ENCODE results near the gene FXYD6. TPM values are rescaled to one million over a fixed set of nuclear protein-coding genes. Genes with fewer than 3 reads are reported as not detected.
A peak's percentile ranks its signal among the peaks of the same experiment; 100 is the strongest.

FXYD6 gene
- polyA plus RNA-seq, 2 of the 4 experiments (the other 2 are of a cell fraction) = 0.26 to 0.49 TPM

- WGBS (ENCODE audit: missing lambda C conversion rate) = 26% methylated on average over 17 of the region's 24 CpGs
- FAIRE-seq (no peak), DNase-seq (ENCODE audit: low read depth in 1 of 2, low spot score in 1 of 2) (peak; percentile 65 to 83), ATAC-seq (peak; percentile 95 to 97)
- Histone ChIP-seq H3K4me2 (peak overlapping the region; percentile 69), H3K27ac (peak overlapping the region; percentile 32 to 66; a peak in 4 of 6 replicates), H3K4me1 (0 out of 3 replicates have a peak, but pooled peaks cover 4% of the 10 kb centered on the region), H3K9me3 (no peaks in the 10 kb centered on the region), H3K4me3 (0 out of 3 replicates have a peak overlapping the region, but pooled peaks have one; percentile 11)
- ChIA-PET CTCF (interaction anchor here (1.0 to 2.2 kb wide), 4 partner anchors 9 to 89 kb away, joined by 3 to 10 read pairs (median 4); no protein-coding TSS in a partner anchor), POLR2A (no interaction called here)
- TF ChIP-seq, protein P1, sequence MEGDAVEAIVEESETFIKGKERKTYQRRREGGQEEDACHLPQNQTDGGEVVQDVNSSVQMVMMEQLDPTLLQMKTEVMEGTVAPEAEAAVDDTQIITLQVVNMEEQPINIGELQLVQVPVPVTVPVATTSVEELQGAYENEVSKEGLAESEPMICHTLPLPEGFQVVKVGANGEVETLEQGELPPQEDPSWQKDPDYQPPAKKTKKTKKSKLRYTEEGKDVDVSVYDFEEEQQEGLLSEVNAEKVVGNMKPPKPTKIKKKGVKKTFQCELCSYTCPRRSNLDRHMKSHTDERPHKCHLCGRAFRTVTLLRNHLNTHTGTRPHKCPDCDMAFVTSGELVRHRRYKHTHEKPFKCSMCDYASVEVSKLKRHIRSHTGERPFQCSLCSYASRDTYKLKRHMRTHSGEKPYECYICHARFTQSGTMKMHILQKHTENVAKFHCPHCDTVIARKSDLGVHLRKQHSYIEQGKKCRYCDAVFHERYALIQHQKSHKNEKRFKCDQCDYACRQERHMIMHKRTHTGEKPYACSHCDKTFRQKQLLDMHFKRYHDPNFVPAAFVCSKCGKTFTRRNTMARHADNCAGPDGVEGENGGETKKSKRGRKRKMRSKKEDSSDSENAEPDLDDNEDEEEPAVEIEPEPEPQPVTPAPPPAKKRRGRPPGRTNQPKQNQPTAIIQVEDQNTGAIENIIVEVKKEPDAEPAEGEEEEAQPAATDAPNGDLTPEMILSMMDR (IDR thresholded peaks at IDR 0.05) = no peak
- no peak for TF ChIP-seq HEYL (CRISPR knock-in tag; IDR thresholded peaks at IDR 0.05)
- TF ChIP-seq MAX (IDR thresholded peaks at IDR 0.05) = 0 out of 2 replicates have a peak, but pooled peaks have one; percentile 37
- TF ChIP-seq ZFP36 (IDR thresholded peaks at IDR 0.05; ENCODE audit: borderline replicate concordance, partially characterized antibody) = no peak
- no peak for TF ChIP-seq FOSL2 (IDR thresholded peaks at IDR 0.05)
- TF ChIP-seq FOSL2 (CRISPR knock-in tag; IDR thresholded peaks at IDR 0.05) = peak; percentile 25; the same call in 1 of the 2 replicates
- TF ChIP-seq ZNF302 (CRISPR knock-in tag; IDR thresholded peaks at IDR 0.05) = no peak
- TF ChIP-seq CBX2 (IDR thresholded peaks at IDR 0.05; ENCODE audit: borderline replicate concordance, low read depth) = no peak
Measured at GRCh38 chr11:117907276-117908108, 31.0 kb upstream of the FXYD6 start.

DNA sequence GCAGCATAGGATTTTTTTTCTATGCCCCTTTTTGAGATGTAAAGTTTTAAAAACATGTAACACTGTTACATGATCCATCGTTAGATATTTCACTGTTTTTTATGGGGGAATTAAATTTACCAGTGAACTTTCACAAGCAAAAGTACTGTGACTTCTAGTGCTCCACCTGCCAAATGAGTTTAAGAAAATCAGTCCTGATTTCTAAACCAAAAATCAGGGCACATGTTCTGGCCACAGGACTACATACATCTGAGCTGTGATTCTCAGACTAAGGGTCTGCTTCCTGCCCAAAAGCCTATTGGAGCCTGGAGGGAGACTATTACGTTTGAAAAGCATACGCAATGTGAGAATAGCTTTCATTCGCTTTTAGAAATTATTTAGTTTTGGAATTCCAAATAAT is 30.3 kb upstream of the FXYD6 start:
- H3K27ac ChIP-seq = no peak overlapping the region
- DNase-seq (ENCODE audit: low read depth in 1 of 2, low spot score in 1 of 2) = no peak
- no peaks in the 10 kb centered on the region for H3K9me3 ChIP-seq
- FAIRE-seq = no peak
- ChIA-PET CTCF (interaction anchor here (1.0 to 1.2 kb wide), 2 partner anchors 40 to 88 kb away, joined by 3 to 4 read pairs; no protein-coding TSS in a partner anchor), POLR2A (no interaction called here)
- 74% methylated on average over 4 of the region's 4 CpGs for WGBS (ENCODE audit: missing lambda C conversion rate)
- TF ChIP-seq ESRRA (IDR thresholded peaks at IDR 0.05; ENCODE audit: borderline replicate concordance, low read length) = no peak
- no peak for TF ChIP-seq HDAC2 (IDR thresholded peaks at IDR 0.05)
- TF ChIP-seq EHMT2 (IDR thresholded peaks at IDR 0.05; ENCODE audit: low read depth) = no peak
- no peak for TF ChIP-seq BCL3 (IDR thresholded peaks at IDR 0.05)
- TF ChIP-seq CHD2 (IDR thresholded peaks at IDR 0.05; ENCODE audit: low read length, partially characterized antibody) = no peak
- no peak for TF ChIP-seq USF2 (IDR thresholded peaks at IDR 0.05)
- no peak for TF ChIP-seq ZFP36 (IDR thresholded peaks at IDR 0.05; ENCODE audit: borderline replicate concordance, partially characterized antibody)
- no peak for TF ChIP-seq PHF8 (IDR thresholded peaks at IDR 0.05; ENCODE audit: borderline replicate concordance, low read depth)
- no peak for TF ChIP-seq HOXB5 (CRISPR knock-in tag; IDR thresholded peaks at IDR 0.05)
- TF ChIP-seq REST (IDR thresholded peaks at IDR 0.05) = no peak
- TF ChIP-seq CBX8 (IDR thresholded peaks at IDR 0.05) = no peak
- no peak for TF ChIP-seq RAD21 (conservative IDR thresholded peaks at IDR 0.05 in 1 of 2, IDR thresholded peaks at IDR 0.05 in 1 of 2)
- no peak for TF ChIP-seq RCOR1 (IDR thresholded peaks at IDR 0.05; ENCODE audit: low read depth, low read length)
- no peak for TF ChIP-seq TP53 (CRISPR knock-in tag; IDR thresholded peaks at IDR 0.05)
- TF ChIP-seq, protein P2, sequence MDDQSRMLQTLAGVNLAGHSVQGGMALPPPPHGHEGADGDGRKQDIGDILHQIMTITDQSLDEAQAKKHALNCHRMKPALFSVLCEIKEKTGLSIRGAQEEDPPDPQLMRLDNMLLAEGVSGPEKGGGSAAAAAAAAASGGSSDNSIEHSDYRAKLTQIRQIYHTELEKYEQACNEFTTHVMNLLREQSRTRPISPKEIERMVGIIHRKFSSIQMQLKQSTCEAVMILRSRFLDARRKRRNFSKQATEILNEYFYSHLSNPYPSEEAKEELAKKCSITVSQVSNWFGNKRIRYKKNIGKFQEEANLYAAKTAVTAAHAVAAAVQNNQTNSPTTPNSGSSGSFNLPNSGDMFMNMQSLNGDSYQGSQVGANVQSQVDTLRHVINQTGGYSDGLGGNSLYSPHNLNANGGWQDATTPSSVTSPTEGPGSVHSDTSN (IDR thresholded peaks at IDR 0.05) = no peak
- no peak for TF ChIP-seq SMC3 (IDR thresholded peaks at IDR 0.05)
- no peak for TF ChIP-seq SREBF2 (IDR thresholded peaks at IDR 0.05)
- no peak overlapping the region for H3K4me3 ChIP-seq
- ATAC-seq = no peak
- H3K4me2 ChIP-seq = peak overlapping the region; percentile 69
- 0 out of 3 replicates have a peak, but pooled peaks cover 4% of the 10 kb centered on the region for H3K4me1 ChIP-seq
